OCI-LY3 (cell line): ENCODE results near the gene CTDSP1.

Experiments used
- CTCF ChIP-seq: fragments of 200-600, 300-600 bp; sonication (generic); IDR thresholded peaks from 2 replicates; pipeline ENCODE4 v1.5.1; 2014; ENCODE audit warnings: antibody characterized with exemption, low read length, low read depth
- EZH2phosphoT487 ChIP-seq: fragments of 200-600 bp; shearing (Covaris generic); IDR thresholded peaks from 2 replicates; pipeline ENCODE4 v1.6.1; 2018; ENCODE audit warnings: antibody characterized with exemption, mixed run types, low read depth

- no peak for TF ChIP-seq CTCF
- no peak for TF ChIP-seq EZH2phosphoT487
Observed at GRCh38 chr2:218425531-218425930, 25.9 kb downstream of the CTDSP1 start.
